ENCODE results near the gene HHIP.

Gene HHIP

GRCh38 chr4:144709793-144710525 lies 64.0 kb downstream of the HHIP start:
- no peak for DNase-seq

GRCh38 chr4:144710526-144710912 lies 64.6 kb downstream of the HHIP start:
- no peak for DNase-seq

- no peak for DNase-seq
These were observed 65.9 kb downstream of the HHIP start for GRCh38 chr4:144711700-144712456.

GRCh38 chr4:144712775-144713174 lies 66.8 kb downstream of the HHIP start:
- DNase-seq: no peak

GRCh38 chr4:144714166-144714565 lies 68.2 kb downstream of the HHIP start:
- no peak for DNase-seq

GRCh38 chr4:144715230-144715629 lies 69.3 kb downstream of the HHIP start:
- DNase-seq: no peak

- no peak for DNase-seq
These were observed 70.8 kb downstream of the HHIP start for GRCh38 chr4:144716778-144717177.

- DNase-seq: no peak
These were observed 73.1 kb downstream of the HHIP start for GRCh38 chr4:144718958-144719512.

GRCh38 chr4:144720491-144720890 lies 74.5 kb downstream of the HHIP start:
- no peak for DNase-seq

GRCh38 chr4:144721994-144722393 lies 76.0 kb downstream of the HHIP start:
- no peak for DNase-seq

- DNase-seq: no peak
These were observed 77.5 kb downstream of the HHIP start for GRCh38 chr4:144723471-144723870.

- DNase-seq: no peak
These were observed 83.2 kb downstream of the HHIP start for GRCh38 chr4:144729175-144729574.

- no peak for DNase-seq
These were observed 86.8 kb downstream of the HHIP start for GRCh38 chr4:144732584-144733428.

- DNase-seq: no peak
These were observed 87.6 kb downstream of the HHIP start for GRCh38 chr4:144733566-144733965.

GRCh38 chr4:144734522-144734921 lies 88.6 kb downstream of the HHIP start:
- no peak for DNase-seq

GRCh38 chr4:144738649-144739048 lies 92.7 kb downstream of the HHIP start:
- DNase-seq: no peak

- DNase-seq: no peak
These were observed 93.6 kb downstream of the HHIP start for GRCh38 chr4:144739511-144740033.

GRCh38 chr4:144740316-144740715 lies 94.4 kb downstream of the HHIP start:
- DNase-seq: no peak

GRCh38 chr4:144748814-144749555 lies 103.0 kb downstream of the HHIP start:
- no peak for DNase-seq

GRCh38 chr4:144750348-144750747 lies 104.4 kb downstream of the HHIP start:
- no peak for DNase-seq

GRCh38 chr4:144754562-144755410 lies 108.8 kb downstream of the HHIP start:
- no peak for DNase-seq

Measured in T-helper 9 cell (primary cell).